CD14-positive monocyte (primary cell): ENCODE measurements around the gene CCNA1. TPM values are rescaled to one million over a fixed set of nuclear protein-coding genes. Genes with fewer than 3 reads are reported as not detected.

Source experiments
- DNase-seq, 3 donors: peaks; one replicate each; pipeline ENCODE4 v3.0.0-alpha.2; 2011 to 2022
- H2AFZ ChIP-seq: 2 replicates; pipeline ENCODE4 v1.6.0; 2012; ENCODE audit warnings: mild to moderate bottlenecking, low read depth, low read length, inconsistent platforms; ENCODE audit not compliant: insufficient read depth, poor library complexity, severe bottlenecking
- H3K27ac ChIP-seq, 2 donors: 1 replicate in 1 of 2; 2 replicates in 1 of 2; pipeline ENCODE4 v1.5.1; 2012 to 2013; ENCODE audit warnings: low read length in 2 of 2, control low read depth in 1 of 2, inconsistent platforms in 1 of 2, low read depth in 1 of 2, mild to moderate bottlenecking in 1 of 2
- H3K27me3 ChIP-seq, 2 donors: one replicate each; pipeline versions ENCODE4 v1.6.0 to v1.6.1; 2011 to 2013; ENCODE audit warnings: low read length in 2 of 2; ENCODE audit not compliant: control insufficient read depth in 2 of 2, insufficient read depth in 2 of 2
- H3K36me3 ChIP-seq, 2 donors: replicated peaks in 1 of 2; 1 replicate in 1 of 2; 2 replicates in 1 of 2; pipeline versions ENCODE4 v1.5.1 to v1.6.1; 2012 to 2013; ENCODE audit warnings: low read length in 2 of 2, control low read depth in 1 of 2, inconsistent platforms in 1 of 2, mild to moderate bottlenecking in 1 of 2; ENCODE audit not compliant: insufficient read depth in 2 of 2, control insufficient read depth in 1 of 2
- H3K4me1 ChIP-seq, 2 donors: 1 replicate in 1 of 2; 2 replicates in 1 of 2; pipeline versions ENCODE4 v1.5.1 to v1.6.1; 2012 to 2013; ENCODE audit warnings: low read length in 2 of 2, control low read depth in 1 of 2, inconsistent platforms in 1 of 2, mild to moderate bottlenecking in 1 of 2, moderate library complexity in 1 of 2; ENCODE audit not compliant: insufficient read depth in 2 of 2, control insufficient read depth in 1 of 2
- H3K4me2 ChIP-seq: replicated peaks from 2 replicates; pipeline ENCODE3; 2012; ENCODE audit warnings: low read length, moderate library complexity, mild to moderate bottlenecking; ENCODE audit not compliant: poor library complexity, severe bottlenecking; ENCODE audit errors: extremely low read depth
- H3K4me3 ChIP-seq, 3 experiments: fragments of 200-600 bp in 1 of 3; sonication (generic) in 1 of 3; replicated peaks in 1 of 3; 1 replicate in 2 of 3; 2 replicates in 1 of 3; pipeline ENCODE4 v1.5.1; 2011 to 2013; ENCODE audit warnings: low read length in 3 of 3, mild to moderate bottlenecking in 3 of 3, control low read depth in 2 of 3, low read depth in 2 of 3, inconsistent platforms in 1 of 3, moderate library complexity in 1 of 3
- H3K79me2 ChIP-seq: 2 replicates; pipeline ENCODE4 v1.6.0; 2012; ENCODE audit warnings: mild to moderate bottlenecking, control low read depth, inconsistent platforms, low read length, moderate library complexity; ENCODE audit not compliant: insufficient read depth
- H3K9ac ChIP-seq: 2 replicates; pipeline ENCODE4 v1.6.0; 2017; ENCODE audit warnings: low read length, mild to moderate bottlenecking; ENCODE audit not compliant: insufficient read depth, poor library complexity, severe bottlenecking
- H3K9me3 ChIP-seq, 2 donors: replicated peaks in 1 of 2; 1 replicate in 1 of 2; 2 replicates in 1 of 2; pipeline versions ENCODE4 v1.5.1 to v1.6.1; 2012 to 2013; ENCODE audit warnings: low read length in 2 of 2, control low read depth in 1 of 2; ENCODE audit not compliant: control insufficient read depth in 1 of 2, insufficient read depth in 1 of 2
- H4K20me1 ChIP-seq: 2 replicates; pipeline ENCODE4 v1.6.0; 2012; ENCODE audit warnings: mild to moderate bottlenecking, low read length, control low read depth, moderate library complexity; ENCODE audit not compliant: insufficient read depth
- H3K27ac Mint-ChIP-seq, 7 donors: one replicate each; pipeline ENCODE4 v1.8.0; 2020; ENCODE audit warnings: mild to moderate bottlenecking in 7 of 7, mixed read lengths in 7 of 7, moderate library complexity in 6 of 7, inconsistent platforms in 2 of 7
- H3K27me3 Mint-ChIP-seq, 3 donors: one replicate each; pipeline ENCODE4 v1.8.0; 2021 to 2022; ENCODE audit warnings: low read depth in 3 of 3, mild to moderate bottlenecking in 3 of 3, mixed read lengths in 3 of 3, moderate library complexity in 3 of 3, inconsistent platforms in 1 of 3
- H3K36me3 Mint-ChIP-seq, 2 donors: one replicate each; pipeline ENCODE4 v1.8.0; 2020; ENCODE audit warnings: mixed read lengths in 2 of 2, inconsistent platforms in 1 of 2, mild to moderate bottlenecking in 1 of 2
- H3K4me1 Mint-ChIP-seq: one replicate; pipeline ENCODE4 v1.8.0; 2020; ENCODE audit warnings: mild to moderate bottlenecking, mixed read lengths
- H3K4me3 Mint-ChIP-seq, 2 donors: one replicate each; pipeline ENCODE4 v1.8.0; 2020; ENCODE audit warnings: mild to moderate bottlenecking in 2 of 2, mixed read lengths in 2 of 2, moderate library complexity in 1 of 2
- H3K9me3 Mint-ChIP-seq, 7 donors: one replicate each; pipeline ENCODE4 v1.8.0; 2020 to 2022; ENCODE audit warnings: mixed read lengths in 7 of 7, mild to moderate bottlenecking in 6 of 7, moderate library complexity in 6 of 7, inconsistent platforms in 2 of 7
- CTCF ChIP-seq: fragments of 200-600 bp; IDR thresholded peaks from one replicate; pipeline ENCODE4 v1.8.0; 2022; ENCODE audit warnings: antibody characterized with exemption, mild to moderate bottlenecking
- WGBS: methylation state at CpG from one replicate; pipeline ENCODE4 v1.1.5; 2013; ENCODE audit warnings: missing lambda C conversion rate; ENCODE audit not compliant: insufficient coverage; 5-methylcytosine and 5-hydroxymethylcytosine counted together
- intact Hi-C, 2 donors: fragments of 100-400 bp; cut with micrococcal nuclease; formaldehyde crosslinking; loops; one replicate each; pipeline versions ENCODE4 v1.15.0 to v1.15.1; 2023
- polyA plus RNA-seq, 3 donors: library from polyadenylated mRNA; depleted of rRNA in 1 of 3; unstranded in 2 of 3; stranded (reverse) in 1 of 3; fragments of 300-500 nt in 2 of 3; fragments of >200 nt in 1 of 3; fragmentation: Illumina TruSeq in 2 of 3; gene quantifications; 1 replicate in 2 of 3; 2 replicates in 1 of 3; pipeline ENCODE4 v1.2.3, GENCODE V29; 2012 to 2021

The CCNA1 gene
- polyA plus RNA-seq, 3 donors, result 0.11 TPM; not detected in 2

GRCh38 chr13:36436811-36437210, 4.5 kb downstream of the CCNA1 start:
- H3K4me1 ChIP-seq, result peaks cover 11 to 18% of the 10 kb centered on the region in 2 donors

GRCh38 chr13:36438594-36439483, 6.5 kb downstream of the CCNA1 start:
- WGBS, result 40% methylated on average over 1 of the region's 6 CpGs
- Histone ChIP-seq H3K27me3 (peaks cover 0 to 2% of the 10 kb centered on the region in 2 donors), H4K20me1 (no peaks in the 10 kb centered on the region), H3K36me3 (no peaks in the 10 kb centered on the region), H3K9me3 (no peaks in the 10 kb centered on the region), H3K79me2 (no peaks in the 10 kb centered on the region), H3K4me1 (peaks cover 0 to 6% of the 10 kb centered on the region in 2 donors), H2AFZ (no peak overlapping the region), H3K9ac (no peak overlapping the region), H3K27ac (no peak overlapping the region), H3K4me3 (no peak overlapping the region), H3K4me2 (no peak overlapping the region)
- Mint-ChIP-seq H3K27ac (no peak overlapping the region), H3K36me3 (peaks cover 3 to 6% of the 10 kb centered on the region in 2 donors), H3K4me3 (no peak overlapping the region), H3K27me3 (peaks cover 0 to 2% (median 1%) of the 10 kb centered on the region in 3 donors), H3K4me1 (peaks cover 6% of the 10 kb centered on the region), H3K9me3 (no peaks in the 10 kb centered on the region)
- DNase-seq, result no peak
- no peak for TF ChIP-seq CTCF
- intact Hi-C loops, result no loop called here

More at GRCh38 chr13:36436811-36437210, 4.5 kb downstream of the CCNA1 start:
- no peaks in the 10 kb centered on the region for H4K20me1 ChIP-seq
- H2AFZ ChIP-seq, result no peak overlapping the region
- Mint-ChIP-seq H3K4me1 (peaks cover 15% of the 10 kb centered on the region), H3K27me3 (peaks cover 12 to 22% (median 18%) of the 10 kb centered on the region in 3 donors), H3K4me3 (no peak overlapping the region), H3K9me3 (peaks cover 0 to 8% (median 2%) of the 10 kb centered on the region in 7 donors), H3K27ac (no peak overlapping the region), H3K36me3 (peaks cover 3 to 9% of the 10 kb centered on the region in 2 donors)
- TF ChIP-seq CTCF, result no peak
- 33% methylated on average over 2 of the region's 4 CpGs for WGBS
- H3K27ac ChIP-seq, result no peak overlapping the region
- H3K27me3 ChIP-seq, result peaks cover 4 to 13% of the 10 kb centered on the region in 2 donors
- H3K9me3 ChIP-seq, result no peaks in the 10 kb centered on the region
- no peaks in the 10 kb centered on the region for H3K36me3 ChIP-seq
- intact Hi-C loops, result no loop called here
- no peak overlapping the region for H3K4me3 ChIP-seq
- no peak overlapping the region for H3K4me2 ChIP-seq
- H3K79me2 ChIP-seq, result no peaks in the 10 kb centered on the region
- peak in 2 of 3 donors; percentile 35 to 60 for DNase-seq
- no peak overlapping the region for H3K9ac ChIP-seq
